AG09309 (cell line): ENCODE data around the gene WSCD2.

Experiments used
- DNase-seq: peaks from one replicate; pipeline ENCODE4 v3.0.0-alpha.2; 2010; ENCODE audit warnings: low read depth
- H3K4me3 ChIP-seq: 2 replicates; pipeline ENCODE4 v1.5.1; 2011; ENCODE audit warnings: mild to moderate bottlenecking, low read depth, low read length, moderate library complexity; ENCODE audit not compliant: control insufficient read depth
- CTCF ChIP-seq: IDR thresholded peaks from 2 replicates; pipeline ENCODE4 v1.5.1; 2011; ENCODE audit warnings: mild to moderate bottlenecking, low read depth, low read length, inconsistent platforms; ENCODE audit not compliant: insufficient read depth, control insufficient read depth; ENCODE audit errors: missing control alignments

The WSCD2 gene

GRCh38 chr12:108125073-108125472 lies 4.0 kb upstream of the WSCD2 start:
- TF ChIP-seq CTCF, result no peak
- no peak overlapping the region for H3K4me3 ChIP-seq
- no peak for DNase-seq

GRCh38 chr12:108126212-108126611 lies 2.9 kb upstream of the WSCD2 start:
- no peak for DNase-seq
- no peak overlapping the region for H3K4me3 ChIP-seq
- no peak for TF ChIP-seq CTCF

GRCh38 chr12:108126990-108127501 lies 2.0 kb upstream of the WSCD2 start:
- H3K4me3 ChIP-seq, result no peak overlapping the region
- no peak for DNase-seq

GRCh38 chr12:108127654-108128053 lies 1.4 kb upstream of the WSCD2 start:
- no peak for DNase-seq
- no peak overlapping the region for H3K4me3 ChIP-seq
- no peak for TF ChIP-seq CTCF

More at GRCh38 chr12:108126990-108127501, 2.0 kb upstream of the WSCD2 start:
- no peak for TF ChIP-seq CTCF

GRCh38 chr12:108128221-108129016 lies 669 bp upstream of the WSCD2 start:
- no peak overlapping the region; the same call in 1 of the 2 replicates for H3K4me3 ChIP-seq
- no peak for TF ChIP-seq CTCF
- DNase-seq, result no peak

GRCh38 chr12:108131035-108131434 lies 1.9 kb downstream of the WSCD2 start:
- DNase-seq, result no peak
- no peak overlapping the region for H3K4me3 ChIP-seq
- TF ChIP-seq CTCF, result no peak

GRCh38 chr12:108131657-108132126 lies 2.6 kb downstream of the WSCD2 start:
- no peak for TF ChIP-seq CTCF
- H3K4me3 ChIP-seq, result no peak overlapping the region
- DNase-seq, result no peak
